ENCODE measurements around the gene RDH12.

The RDH12 gene

GRCh38 chr14:67757175-67757574 lies 55.5 kb downstream of the RDH12 start:
- no peak for DNase-seq

GRCh38 chr14:67759916-67760315 lies 58.2 kb downstream of the RDH12 start:
- no peak for DNase-seq

- DNase-seq = no peak
Measured at GRCh38 chr14:67762051-67762450, 60.4 kb downstream of the RDH12 start.

GRCh38 chr14:67763158-67763822 lies 61.6 kb downstream of the RDH12 start:
- DNase-seq = no peak

DNA sequence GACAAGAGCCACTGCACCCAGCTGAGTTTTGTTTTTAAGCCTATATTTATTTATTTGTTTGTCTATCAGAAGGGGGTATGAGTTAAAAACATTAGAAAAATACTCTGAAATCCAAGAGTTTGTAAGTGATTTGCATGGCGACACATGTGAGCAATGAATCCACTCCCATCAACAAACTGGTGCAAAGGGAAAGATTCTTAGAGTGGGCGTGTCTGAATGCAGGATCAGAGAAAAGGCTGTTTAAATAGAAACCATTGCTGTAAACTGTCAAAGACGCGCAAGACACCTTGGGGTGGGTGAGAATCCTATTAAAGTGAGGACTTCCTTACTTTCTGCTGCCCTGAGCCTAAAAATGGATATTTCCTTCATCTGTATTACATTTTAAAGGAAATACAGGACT lies 62.8 kb downstream of the RDH12 start:
- no peak for DNase-seq

DNA sequence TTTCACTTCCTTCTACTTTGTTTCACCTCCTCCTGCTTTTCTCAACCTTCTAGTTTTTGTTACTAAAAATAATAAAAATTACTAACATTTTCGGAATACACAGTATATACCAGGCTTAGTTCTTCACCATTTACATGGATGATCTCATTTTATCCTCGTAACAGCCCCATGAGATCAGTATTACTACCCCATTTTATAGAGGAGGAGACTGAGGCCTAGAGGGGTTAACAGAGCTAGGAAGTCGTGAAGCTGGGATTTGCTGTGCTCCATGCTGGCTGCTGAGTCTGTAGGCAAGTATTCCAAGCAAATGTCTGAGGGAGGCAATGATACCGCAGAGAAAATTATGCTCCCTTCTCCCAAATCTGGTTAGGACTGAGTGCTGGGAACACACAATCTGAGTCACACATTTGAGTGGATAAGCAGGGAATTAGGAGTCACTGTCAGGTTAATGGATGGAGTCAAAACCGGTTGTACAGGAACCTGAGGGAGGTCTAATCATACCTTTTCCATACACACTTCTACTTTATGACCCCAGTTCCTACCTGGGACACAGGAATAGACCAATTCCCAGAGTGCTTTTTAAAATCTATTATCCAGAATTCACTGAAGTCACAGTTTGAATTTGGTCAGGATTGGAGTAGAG lies 63.6 kb downstream of the RDH12 start:
- no peak for DNase-seq

- DNase-seq = no peak
Measured at GRCh38 chr14:67766035-67766680, 64.5 kb downstream of the RDH12 start.

DNA sequence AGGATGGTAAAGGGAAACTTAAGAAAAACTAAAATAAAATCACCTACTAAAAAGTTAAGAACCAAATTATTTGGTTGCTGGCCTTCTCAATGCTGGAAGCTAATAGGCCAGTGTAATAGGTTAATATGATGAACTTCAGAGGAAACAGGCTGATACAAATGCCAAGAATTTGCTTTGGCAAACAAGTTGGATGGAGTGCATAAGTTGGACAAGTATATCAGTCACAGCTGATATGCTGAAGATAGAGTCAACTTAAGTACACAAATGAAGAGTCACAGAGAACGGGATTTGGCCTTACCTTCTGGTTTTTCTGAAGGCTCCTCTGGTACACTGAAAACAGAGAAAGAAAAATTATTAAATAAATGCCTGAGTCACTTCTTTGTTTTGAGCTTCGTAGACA lies 66.5 kb downstream of the RDH12 start:
- DNase-seq = no peak

DNA sequence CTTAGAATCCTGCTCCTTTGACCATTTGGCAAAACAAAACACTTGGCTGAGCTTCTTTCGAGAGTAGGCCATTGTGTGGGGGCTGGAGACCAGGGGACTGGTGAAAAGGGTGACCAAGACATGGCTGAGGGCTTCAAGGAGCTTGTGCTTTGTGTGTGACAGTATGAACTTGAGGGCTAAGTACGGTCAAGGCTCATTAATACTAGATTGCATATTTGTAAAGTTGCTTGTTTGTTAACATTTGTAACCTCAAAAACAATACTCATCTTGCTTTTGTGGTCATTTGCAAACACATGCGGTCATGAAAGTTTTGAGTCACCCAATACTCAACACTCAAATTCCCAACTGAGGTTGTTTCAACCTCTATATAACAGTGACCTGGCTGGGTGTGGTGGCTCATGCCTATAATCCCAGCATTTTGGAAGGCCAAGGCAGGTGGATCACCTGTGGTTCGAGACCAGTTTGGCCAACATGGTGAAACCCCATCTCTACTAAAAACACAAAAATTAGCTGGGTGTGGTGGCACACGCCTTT lies 72.2 kb downstream of the RDH12 start:
- DNase-seq = no peak

GRCh38 chr14:67776653-67777322 lies 75.1 kb downstream of the RDH12 start:
- no peak for DNase-seq

DNA sequence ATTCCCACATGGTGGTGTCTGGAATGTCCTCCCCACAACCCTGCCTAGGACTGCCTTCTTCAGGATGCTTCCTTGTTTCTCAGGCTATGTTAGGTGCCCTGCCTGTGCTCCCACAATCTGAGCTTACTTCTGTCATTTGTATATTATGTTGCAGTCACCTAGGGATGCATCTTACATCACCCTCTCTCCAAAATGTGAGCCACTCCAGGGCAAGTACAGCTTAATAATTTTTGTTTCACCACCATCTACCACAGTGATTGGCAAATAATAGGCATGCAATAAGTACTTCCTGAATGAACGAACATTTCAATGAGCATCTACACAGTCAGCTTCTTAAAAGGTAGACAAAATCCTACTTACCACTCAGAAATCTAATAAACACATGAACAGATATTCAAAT lies 77.1 kb downstream of the RDH12 start:
- no peak for DNase-seq

DNA sequence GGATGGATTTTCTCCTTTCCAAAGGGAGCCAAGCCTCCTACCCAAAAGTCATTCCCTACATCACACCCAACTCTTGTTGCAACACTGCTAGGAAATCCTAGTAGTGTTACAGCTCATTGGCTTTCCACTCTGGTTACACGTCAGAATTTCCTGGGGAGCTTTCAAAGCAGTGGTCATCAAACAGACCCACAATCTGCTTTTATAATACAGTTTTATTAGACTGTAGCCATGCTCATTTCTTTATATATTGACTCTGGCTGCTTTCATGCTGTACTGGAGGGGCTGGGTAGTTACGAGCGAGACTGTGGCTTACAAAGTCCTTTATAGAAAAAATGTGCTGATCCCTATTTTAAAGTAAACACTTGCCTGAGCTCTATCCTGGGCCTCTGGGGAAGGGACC lies 80.4 kb downstream of the RDH12 start:
- no peak for DNase-seq
